Muscle layer of colon (tissue), 2 donors: ENCODE results near the gene KIF2C.

Experiments used
- H3K27ac ChIP-seq: one replicate; pipeline ENCODE4 v1.7.0; 2013; ENCODE audit warnings: low read depth, mild to moderate bottlenecking, low read length, moderate library complexity
- H3K27me3 ChIP-seq, 2 donors: one replicate each; pipeline ENCODE4 v1.7.0; 2013; ENCODE audit warnings: low read length in 2 of 2, mild to moderate bottlenecking in 2 of 2; ENCODE audit not compliant: insufficient read depth in 2 of 2, control insufficient read depth in 1 of 2
- H3K36me3 ChIP-seq: one replicate; pipeline ENCODE4 v1.7.0; 2013; ENCODE audit warnings: mild to moderate bottlenecking, low read length; ENCODE audit not compliant: insufficient read depth
- H3K4me1 ChIP-seq: one replicate; pipeline ENCODE4 v1.7.0; 2013; ENCODE audit warnings: mild to moderate bottlenecking, low read length; ENCODE audit not compliant: insufficient read depth
- H3K4me3 ChIP-seq, 2 donors: one replicate each; pipeline ENCODE4 v1.7.0; 2013; ENCODE audit warnings: low read length in 2 of 2, low read depth in 1 of 2, mild to moderate bottlenecking in 1 of 2, moderate library complexity in 1 of 2
- H3K9ac ChIP-seq: one replicate; pipeline ENCODE4 v1.7.0; 2013; ENCODE audit warnings: low read length
- H3K9me3 ChIP-seq: one replicate; pipeline ENCODE4 v1.7.0; 2013; ENCODE audit warnings: mild to moderate bottlenecking, low read length
- donor health status: abdominal sarcoma.
- donor health status: Adenocarcinoma of cecum.

The KIF2C gene

GRCh38 chr1:44720281-44720680, 19.4 kb upstream of the KIF2C start:
- Histone ChIP-seq H3K4me3 (no peak overlapping the region), H3K9ac (no peak overlapping the region), H3K27me3 (no peaks in the 10 kb centered on the region), H3K27ac (no peak overlapping the region), H3K9me3 (no peaks in the 10 kb centered on the region), H3K4me1 (no peaks in the 10 kb centered on the region), H3K36me3 (no peaks in the 10 kb centered on the region)

DNA sequence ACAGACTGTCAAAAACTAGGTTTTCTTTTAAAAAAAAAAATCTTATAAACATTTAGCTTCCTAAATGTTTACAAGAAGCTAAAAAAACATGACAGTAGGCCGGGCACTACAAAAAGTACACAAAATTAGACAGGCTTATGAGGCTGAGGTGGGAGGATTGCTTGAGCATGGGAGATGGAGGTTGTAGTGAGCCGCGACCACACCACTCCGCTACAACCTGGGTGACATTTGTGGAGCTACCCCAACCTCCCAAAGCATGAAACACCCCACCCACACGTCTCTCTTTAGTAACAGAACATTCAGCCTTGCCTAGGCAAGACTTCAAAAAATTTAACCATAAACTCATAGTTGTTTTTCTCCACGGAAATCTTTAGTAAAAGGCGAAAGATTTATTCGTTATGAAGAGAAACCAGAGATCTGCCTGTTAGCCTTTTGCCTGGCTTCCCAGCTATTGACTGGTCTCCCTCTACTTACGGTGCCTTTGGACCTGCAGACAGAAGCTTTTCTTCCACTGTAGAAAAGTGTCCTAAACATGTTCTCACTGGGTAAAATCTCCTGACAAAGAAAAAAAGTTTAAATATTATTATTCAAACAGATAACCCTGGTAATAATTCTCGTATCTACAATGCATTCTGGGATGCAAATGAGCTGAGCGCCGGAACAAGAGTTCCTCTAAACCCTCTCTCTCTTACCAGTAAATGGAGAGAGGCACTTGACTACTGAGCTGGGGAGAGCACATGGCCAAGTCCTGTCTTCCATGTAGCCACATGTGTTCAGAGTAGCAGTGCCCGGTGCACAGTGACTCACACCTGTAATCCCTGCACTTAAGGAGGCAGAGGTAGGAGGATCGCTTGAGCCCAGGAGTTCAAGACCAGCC, 17.9 kb upstream of the KIF2C start:
- Histone ChIP-seq H3K4me3 (no peak overlapping the region), H3K36me3 (no peaks in the 10 kb centered on the region), H3K4me1 (no peaks in the 10 kb centered on the region), H3K9ac (no peak overlapping the region), H3K27me3 (no peaks in the 10 kb centered on the region), H3K9me3 (no peaks in the 10 kb centered on the region), H3K27ac (no peak overlapping the region)

GRCh38 chr1:44723064-44723463, 16.6 kb upstream of the KIF2C start:
- H3K4me1 ChIP-seq: no peaks in the 10 kb centered on the region
- no peak overlapping the region for H3K9ac ChIP-seq
- no peak overlapping the region for H3K27ac ChIP-seq
- no peaks in the 10 kb centered on the region for H3K9me3 ChIP-seq
- H3K36me3 ChIP-seq: no peaks in the 10 kb centered on the region
- H3K27me3 ChIP-seq: no peaks in the 10 kb centered on the region
- H3K4me3 ChIP-seq: no peak overlapping the region

DNA sequence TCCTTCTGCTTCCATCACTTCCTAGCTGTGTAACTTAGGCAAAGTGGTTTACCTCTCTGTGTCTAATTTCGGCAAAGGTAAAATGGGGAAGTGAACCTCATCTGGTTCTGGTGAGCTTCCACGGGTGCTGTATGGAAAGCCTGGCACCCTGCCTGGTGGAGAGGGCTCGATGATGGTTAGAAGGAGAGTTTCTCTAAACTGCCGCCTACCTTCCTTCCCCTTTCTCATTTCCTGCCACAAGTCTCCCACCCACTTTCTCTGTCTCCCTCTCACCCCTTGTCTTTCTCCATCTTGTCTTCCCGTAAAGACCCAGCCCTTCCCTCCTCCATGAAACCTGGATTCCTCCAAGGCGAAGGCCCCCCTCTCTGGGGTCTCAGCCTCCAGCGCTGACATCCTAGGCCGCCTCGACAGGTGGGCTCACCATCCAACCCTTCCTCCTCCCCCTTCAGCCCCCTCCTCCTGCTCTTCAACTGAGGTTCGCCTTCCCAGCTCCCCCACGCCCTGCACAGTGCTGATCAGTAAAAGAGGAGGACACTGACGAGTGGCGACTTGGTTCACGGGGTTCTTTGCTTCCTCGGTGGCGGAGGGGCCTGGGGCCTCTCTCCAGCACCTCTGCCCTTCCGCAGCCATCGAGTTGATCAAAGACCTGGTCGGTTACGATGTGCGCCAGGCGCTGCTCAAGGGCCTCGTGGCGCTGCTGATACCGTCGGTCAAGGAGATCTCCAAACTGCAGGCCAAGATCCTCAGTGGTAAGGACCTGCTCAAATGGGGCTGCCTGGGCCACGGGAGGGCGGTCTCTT, 15.9 kb upstream of the KIF2C start:
- Histone ChIP-seq H3K36me3 (no peaks in the 10 kb centered on the region), H3K4me1 (no peaks in the 10 kb centered on the region), H3K9me3 (no peaks in the 10 kb centered on the region), H3K4me3 (no peak overlapping the region), H3K9ac (no peak overlapping the region), H3K27ac (no peak overlapping the region), H3K27me3 (no peaks in the 10 kb centered on the region)

DNA sequence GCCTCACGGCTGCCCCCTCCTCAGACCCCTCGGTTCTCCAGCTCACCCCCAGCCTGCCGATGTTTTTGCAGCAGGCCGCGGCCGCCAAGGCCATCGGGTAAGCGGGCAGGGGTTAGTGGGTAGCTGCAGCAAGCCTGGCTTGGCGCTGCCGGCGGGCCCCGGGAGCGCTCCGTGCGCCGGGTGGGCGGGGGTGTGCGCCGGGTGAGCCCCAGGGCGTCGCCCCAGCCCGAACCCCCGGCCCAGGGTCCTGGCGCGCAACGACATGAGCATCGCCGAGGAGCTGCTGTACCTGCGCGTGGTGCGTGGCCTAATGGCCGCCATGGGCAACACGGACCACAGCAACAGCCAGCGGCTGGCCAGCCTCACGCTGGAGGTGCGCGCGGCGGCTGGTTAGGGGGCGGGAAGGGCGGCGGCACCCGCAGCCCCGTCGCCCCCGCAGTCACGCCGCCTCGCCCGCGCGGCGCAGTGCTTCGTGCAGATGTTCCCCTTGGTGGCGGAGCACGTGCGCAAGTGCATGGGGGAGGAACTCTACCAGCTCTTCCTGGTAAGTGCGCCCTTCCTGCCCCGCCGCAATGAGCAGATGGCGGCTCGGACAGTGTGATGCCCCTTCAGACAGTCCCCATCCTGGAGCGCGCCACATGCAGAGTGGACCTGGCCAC, 15.2 kb upstream of the KIF2C start:
- Histone ChIP-seq H3K9ac (no peak overlapping the region), H3K9me3 (no peaks in the 10 kb centered on the region), H3K27me3 (no peaks in the 10 kb centered on the region), H3K27ac (no peak overlapping the region), H3K4me1 (no peaks in the 10 kb centered on the region), H3K4me3 (no peak overlapping the region), H3K36me3 (no peaks in the 10 kb centered on the region)

- Histone ChIP-seq H3K36me3 (no peaks in the 10 kb centered on the region), H3K9ac (no peak overlapping the region), H3K9me3 (no peaks in the 10 kb centered on the region), H3K4me1 (no peaks in the 10 kb centered on the region), H3K4me3 (no peak overlapping the region), H3K27ac (no peak overlapping the region), H3K27me3 (no peaks in the 10 kb centered on the region)
Measured at GRCh38 chr1:44724955-44725698, 14.5 kb upstream of the KIF2C start.

- Histone ChIP-seq H3K27ac (peak within 1 kb of the TSS; percentile 91), H3K4me3 (peak within 1 kb of the TSS in 1 of 2 donors; percentile 38), H3K9me3 (no peaks in the 10 kb centered on the region), H3K9ac (peak within 1 kb of the TSS; percentile 90), H3K27me3 (no peaks in the 10 kb centered on the region), H3K36me3 (no peaks in the 10 kb centered on the region), H3K4me1 (peaks cover 9% of the 10 kb centered on the region)
Measured at GRCh38 chr1:44730741-44731512, 8.7 kb upstream of the KIF2C start, which contains the start of gene RNU5D-1. Gene RNU5D-1 (minus strand): TSS chr1:44731170.

- no peak overlapping the region for H3K9ac ChIP-seq
- no peak overlapping the region for H3K27ac ChIP-seq
- H3K4me1 ChIP-seq: peaks cover 9% of the 10 kb centered on the region
- H3K36me3 ChIP-seq: no peaks in the 10 kb centered on the region
- H3K4me3 ChIP-seq: no peak overlapping the region
- H3K27me3 ChIP-seq: no peaks in the 10 kb centered on the region
- H3K9me3 ChIP-seq: no peaks in the 10 kb centered on the region
Measured at GRCh38 chr1:44733365-44733764, 6.3 kb upstream of the KIF2C start.

DNA sequence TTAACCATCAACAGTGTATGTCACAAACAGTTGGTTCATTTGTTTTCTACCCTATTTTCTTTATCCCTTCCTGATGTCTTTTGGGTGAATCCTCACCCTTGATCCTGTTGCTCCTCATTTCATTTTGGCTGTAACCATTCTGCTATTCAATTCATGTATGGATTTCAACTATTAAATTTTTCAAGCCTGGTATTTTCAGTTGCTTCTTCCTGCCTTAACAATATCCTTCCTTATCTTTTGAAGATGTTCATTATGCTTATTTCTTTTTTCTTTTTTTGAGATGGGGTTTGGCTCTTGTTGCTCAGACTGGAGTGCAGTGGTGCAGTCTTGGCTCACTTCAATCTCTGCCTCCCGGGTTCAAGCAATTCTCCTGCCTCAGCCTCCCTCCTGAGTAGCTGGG, 5.9 kb upstream of the KIF2C start:
- Histone ChIP-seq H3K27ac (no peak overlapping the region), H3K4me1 (peaks cover 9% of the 10 kb centered on the region), H3K4me3 (no peak overlapping the region)

DNA sequence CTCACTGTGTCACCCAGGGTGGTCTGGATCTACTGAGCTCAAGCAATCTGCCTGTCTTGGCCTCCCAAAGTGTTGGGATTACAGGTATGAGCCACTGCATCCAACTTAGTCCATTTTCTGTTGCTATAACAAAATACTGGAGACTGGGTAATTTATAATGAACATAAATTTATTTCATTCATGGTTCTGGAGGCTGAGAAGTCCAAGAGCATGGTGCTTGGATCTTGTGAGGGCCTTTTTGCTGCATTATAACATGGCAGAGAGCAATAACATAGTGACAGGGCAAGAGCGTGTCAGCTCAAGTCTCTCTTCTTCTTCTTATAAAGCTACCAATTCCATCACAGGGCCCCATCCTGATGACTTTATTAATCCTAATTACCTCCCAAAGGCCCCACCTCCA, 3.6 kb upstream of the KIF2C start:
- no peaks in the 10 kb centered on the region for H3K27me3 ChIP-seq
- H3K4me1 ChIP-seq: peaks cover 9% of the 10 kb centered on the region
- no peak overlapping the region for H3K9ac ChIP-seq

More for the DNA sequence above, 5.9 kb upstream of the KIF2C start:
- Histone ChIP-seq H3K27me3 (no peaks in the 10 kb centered on the region), H3K9ac (no peak overlapping the region), H3K9me3 (no peaks in the 10 kb centered on the region), H3K36me3 (no peaks in the 10 kb centered on the region)

More for the DNA sequence above, 3.6 kb upstream of the KIF2C start:
- Histone ChIP-seq H3K36me3 (no peaks in the 10 kb centered on the region), H3K27ac (no peak overlapping the region), H3K9me3 (no peaks in the 10 kb centered on the region), H3K4me3 (no peak overlapping the region)
